ENCODE results near the gene KCNG2.

KCNG2 gene

GRCh38 chr18:79887181-79888000, 89.7 kb downstream of the KCNG2 start:
- DNase-seq (ENCODE audit: low spot score), result no peak

DNA sequence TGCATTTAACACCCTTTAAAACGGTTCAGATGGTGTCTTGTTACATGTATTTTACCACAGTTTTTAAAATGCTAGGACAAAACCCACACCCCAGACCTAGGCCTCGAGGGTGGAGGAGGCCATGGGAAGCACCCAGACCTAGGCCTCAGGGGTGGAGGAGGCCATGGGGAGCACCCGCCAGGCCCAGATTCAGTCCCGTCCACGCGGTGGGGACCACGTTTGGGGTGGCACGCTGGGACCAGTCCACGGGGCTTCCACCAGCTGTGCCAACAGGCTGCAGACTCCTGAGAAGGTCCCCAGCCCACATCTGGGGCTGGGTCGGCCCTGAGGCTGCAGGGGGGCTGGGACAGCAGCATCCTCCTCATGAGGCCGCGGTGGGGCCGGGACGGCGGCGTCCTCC, 90.3 kb downstream of the KCNG2 start:
- DNase-seq (ENCODE audit: low spot score), result no peak

- no peak for DNase-seq (ENCODE audit: low spot score)
Measured at GRCh38 chr18:79889569-79889968, 91.8 kb downstream of the KCNG2 start.

- DNase-seq (ENCODE audit: low spot score), result no peak
Measured at GRCh38 chr18:79890674-79891073, 92.9 kb downstream of the KCNG2 start.

DNA sequence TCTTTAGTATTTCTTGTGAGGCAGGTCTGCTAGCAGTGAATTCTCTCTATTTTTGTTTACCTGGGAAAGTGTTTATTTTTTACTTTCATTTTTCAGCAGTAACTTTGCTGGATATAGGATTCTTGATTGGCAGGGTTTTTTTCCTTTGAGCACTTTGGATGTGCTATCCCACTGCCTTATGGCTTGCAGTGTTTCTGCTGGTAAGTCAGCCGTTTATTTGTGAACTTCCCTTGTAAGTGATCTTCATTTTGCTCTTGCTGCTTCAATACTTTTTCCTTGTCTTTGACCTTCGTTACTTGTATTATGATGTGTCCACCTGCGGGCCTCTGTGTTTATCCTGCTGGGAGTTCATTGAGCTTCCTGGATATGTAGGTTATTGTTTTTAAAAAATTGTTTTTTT, 99.0 kb downstream of the KCNG2 start:
- DNase-seq (ENCODE audit: low spot score), result no peak

- DNase-seq (ENCODE audit: low spot score), result no peak
Measured at GRCh38 chr18:79897940-79898625, 100.3 kb downstream of the KCNG2 start.

GRCh38 chr18:79898952-79899608, 101.3 kb downstream of the KCNG2 start:
- no peak for DNase-seq (ENCODE audit: low spot score)

- DNase-seq (ENCODE audit: low spot score), result peak; percentile 7
Measured at GRCh38 chr18:79899609-79900445, 102.1 kb downstream of the KCNG2 start.

GRCh38 chr18:79900610-79901570, 103.2 kb downstream of the KCNG2 start:
- DNase-seq (ENCODE audit: low spot score), result peak; percentile 6

DNA sequence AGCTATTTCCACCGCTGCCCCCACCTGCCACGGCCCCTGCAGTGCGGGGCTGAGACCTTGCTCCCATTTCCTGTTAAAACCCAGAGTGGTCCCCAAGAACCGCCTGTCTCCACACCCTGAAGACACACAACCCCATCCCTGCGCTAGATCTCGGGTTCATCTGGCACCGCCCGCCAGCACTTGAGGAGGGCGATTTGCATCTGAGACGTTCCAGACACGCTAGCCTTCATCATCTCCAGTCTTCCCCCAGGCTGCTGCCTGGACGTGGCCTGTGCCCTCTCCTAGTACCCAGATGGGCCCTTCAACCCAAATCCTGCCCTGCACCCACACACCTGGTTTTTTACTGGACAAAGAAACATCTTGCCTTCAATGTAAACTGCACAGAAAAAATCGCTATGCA, 103.9 kb downstream of the KCNG2 start:
- peak; percentile 4 for DNase-seq (ENCODE audit: low spot score)

GRCh38 chr18:79902075-79902474, 104.3 kb downstream of the KCNG2 start:
- no peak for DNase-seq (ENCODE audit: low spot score)

DNA sequence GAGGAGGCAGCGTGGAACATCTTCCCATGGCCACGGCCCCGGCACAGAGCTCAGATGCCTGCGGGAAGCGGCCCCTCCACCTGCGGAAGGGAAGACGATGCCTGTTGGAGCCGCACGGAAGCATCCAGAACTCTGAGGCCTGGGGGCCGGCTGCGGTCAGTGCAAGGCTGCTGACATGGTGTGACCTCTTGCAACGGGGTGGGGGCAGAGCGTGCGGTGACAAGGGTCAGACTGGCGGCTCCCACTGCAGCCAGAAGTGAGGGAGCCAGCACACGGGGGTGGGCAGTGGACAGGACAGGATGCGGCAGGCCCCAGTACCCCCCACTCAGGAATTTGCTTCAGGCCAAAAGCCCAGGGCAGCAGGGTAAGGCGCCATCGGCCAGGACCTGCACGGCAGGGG, 104.9 kb downstream of the KCNG2 start:
- DNase-seq (ENCODE audit: low spot score), result no peak

DNA sequence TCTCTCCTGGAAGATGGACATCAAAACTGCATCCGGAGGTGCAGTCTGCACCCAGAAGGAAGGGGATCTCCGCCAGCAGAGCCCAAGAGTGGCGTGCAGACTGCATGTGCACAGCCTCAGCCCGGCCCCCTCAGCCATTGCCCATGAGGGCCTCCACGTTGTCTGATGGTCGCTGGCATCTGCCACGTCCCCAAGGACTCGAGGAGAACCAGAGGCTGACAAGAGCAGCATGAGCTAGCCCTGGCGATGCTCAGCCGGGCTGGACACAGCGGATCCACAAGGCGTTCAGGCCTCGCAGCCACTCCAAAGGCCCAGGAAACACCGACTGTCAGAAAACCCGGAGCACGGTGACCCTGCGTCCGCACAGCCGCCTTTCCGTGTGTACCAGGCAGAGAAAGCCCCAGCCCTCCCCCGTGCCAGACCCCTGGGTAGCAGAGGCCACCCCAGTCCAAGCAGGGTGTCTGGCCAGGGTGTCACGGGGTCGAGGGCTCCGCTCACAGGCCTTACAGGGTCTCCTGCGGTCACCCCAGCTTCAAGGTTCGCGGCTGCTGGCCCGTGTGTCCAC, 105.4 kb downstream of the KCNG2 start:
- peak; percentile 6 for DNase-seq (ENCODE audit: low spot score)

DNA sequence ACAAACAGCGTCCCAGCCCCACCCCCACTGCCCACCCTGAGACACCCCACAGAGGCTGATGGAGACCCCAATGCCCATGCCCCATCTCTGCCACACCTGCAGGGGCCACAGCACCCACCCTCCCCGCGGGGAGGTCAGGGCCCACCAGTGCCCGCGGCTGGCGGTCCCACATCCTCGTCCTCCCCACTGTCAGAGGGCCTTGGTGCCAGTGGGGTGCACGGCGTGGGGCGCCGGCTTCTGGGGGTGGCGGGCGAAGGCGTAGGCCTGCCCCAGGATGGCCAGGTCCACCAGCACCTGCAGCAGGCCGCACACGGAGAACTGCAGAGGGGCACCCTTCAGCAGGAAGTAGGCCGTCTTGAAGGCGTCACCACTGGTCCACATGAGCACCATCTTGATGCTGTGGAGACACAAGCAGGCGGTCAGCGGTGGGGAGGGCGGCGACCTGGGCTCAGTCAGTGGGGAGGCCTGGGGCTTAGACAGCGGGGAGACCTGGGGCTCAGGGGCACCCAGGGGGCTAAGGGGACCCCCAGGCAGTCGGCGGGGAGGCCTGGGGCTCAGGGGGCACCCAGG, 106.1 kb downstream of the KCNG2 start:
- no peak for DNase-seq (ENCODE audit: low spot score)

GRCh38 chr18:79904357-79905147, 106.8 kb downstream of the KCNG2 start:
- DNase-seq (ENCODE audit: low spot score), result no peak

DNA sequence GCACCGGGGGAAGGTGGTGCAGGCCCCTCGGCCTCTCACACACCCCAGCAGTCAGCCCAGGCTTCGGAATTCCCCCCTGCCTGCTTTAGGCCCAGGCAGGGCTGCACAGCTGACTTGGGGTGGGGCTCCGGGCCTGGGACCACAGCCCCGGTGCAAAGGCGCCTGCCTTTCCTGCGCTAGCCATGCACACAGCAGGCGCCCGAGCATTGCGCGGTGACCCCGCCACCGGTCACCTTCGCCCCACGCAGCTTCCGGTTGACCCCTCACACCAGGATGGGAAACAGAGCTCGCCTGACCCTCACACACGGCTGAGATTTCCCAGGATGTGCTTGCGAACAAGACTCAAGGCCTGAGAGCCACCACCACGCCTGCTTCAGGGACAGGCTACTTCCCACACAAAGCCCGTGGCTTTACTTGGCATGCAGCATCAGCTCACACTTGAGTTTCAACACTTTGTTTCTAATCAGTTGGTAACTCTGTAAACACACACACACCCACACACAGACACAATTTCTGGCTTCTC, 107.7 kb downstream of the KCNG2 start:
- DNase-seq (ENCODE audit: low spot score), result no peak

DNA sequence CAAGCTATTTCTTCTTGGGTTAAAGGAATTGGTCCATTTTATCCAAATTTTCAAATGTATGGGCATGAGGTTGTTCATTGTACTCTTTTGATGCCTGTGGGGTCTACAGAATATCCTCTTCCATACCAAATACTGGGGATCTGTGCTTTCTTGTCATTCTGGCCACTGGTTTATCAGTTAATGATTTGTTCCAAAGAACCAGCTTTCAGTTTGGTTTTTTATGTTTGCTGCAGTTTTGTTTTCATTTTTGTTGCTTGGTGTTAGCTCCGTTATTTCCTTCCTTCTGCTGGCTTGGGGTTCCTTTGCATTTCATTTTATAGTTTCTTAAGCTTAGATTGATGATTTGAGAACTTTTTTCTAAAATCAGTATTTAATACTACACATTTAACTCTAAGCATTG, 108.3 kb downstream of the KCNG2 start:
- no peak for DNase-seq (ENCODE audit: low spot score)

GRCh38 chr18:79906706-79907105, 109.0 kb downstream of the KCNG2 start:
- DNase-seq (ENCODE audit: low spot score), result no peak

All from GM03348 (cell line).